HG02759 (cell line): Measurements from ENCODE around the gene PASD1.
"Not testable (repeated sequence)": the region's sequence is repeated elsewhere in the genome, so short reads cannot be mapped to it uniquely, and the experiment has no call there.

Source experiments
- ATAC-seq: cut with Tn5 transposase; IDR thresholded peaks from one replicate; pipeline ENCODE4 v1.9.1; 2021; ENCODE audit warnings: mild to moderate bottlenecking, moderate library complexity; ENCODE audit not compliant: unreplicated experiment

Gene PASD1

GRCh38 chrX:151621422-151621821, 57.9 kb downstream of the PASD1 start:
- ATAC-seq, result no peak

DNA sequence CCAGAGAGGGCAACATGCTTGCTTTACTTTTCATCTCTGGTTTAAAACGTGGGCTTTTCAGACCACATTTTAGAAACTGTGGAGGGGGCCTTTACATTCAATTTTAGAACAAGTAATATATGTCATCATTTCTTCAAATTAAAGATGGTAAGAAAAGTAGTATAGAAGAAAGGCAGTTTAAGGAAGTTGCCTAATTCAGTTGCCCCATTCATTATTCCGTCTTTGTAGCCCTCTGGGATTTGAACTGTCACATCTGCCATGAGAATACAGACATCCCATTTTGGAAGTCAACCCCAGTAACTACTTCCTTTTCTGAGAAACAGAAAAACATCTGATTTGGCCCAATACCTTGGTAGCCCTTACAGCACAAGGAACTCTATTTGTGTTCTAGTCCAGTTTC, 61.2 kb downstream of the PASD1 start:
- ATAC-seq, result no peak

- ATAC-seq, result no peak
Observed at GRCh38 chrX:151631822-151632221, 68.3 kb downstream of the PASD1 start.

GRCh38 chrX:151633157-151633556, 69.7 kb downstream of the PASD1 start:
- no peak for ATAC-seq

- no peak for ATAC-seq
Observed at GRCh38 chrX:151634937-151635336, 71.5 kb downstream of the PASD1 start.

GRCh38 chrX:151641564-151641963, 78.1 kb downstream of the PASD1 start:
- no peak for ATAC-seq

DNA sequence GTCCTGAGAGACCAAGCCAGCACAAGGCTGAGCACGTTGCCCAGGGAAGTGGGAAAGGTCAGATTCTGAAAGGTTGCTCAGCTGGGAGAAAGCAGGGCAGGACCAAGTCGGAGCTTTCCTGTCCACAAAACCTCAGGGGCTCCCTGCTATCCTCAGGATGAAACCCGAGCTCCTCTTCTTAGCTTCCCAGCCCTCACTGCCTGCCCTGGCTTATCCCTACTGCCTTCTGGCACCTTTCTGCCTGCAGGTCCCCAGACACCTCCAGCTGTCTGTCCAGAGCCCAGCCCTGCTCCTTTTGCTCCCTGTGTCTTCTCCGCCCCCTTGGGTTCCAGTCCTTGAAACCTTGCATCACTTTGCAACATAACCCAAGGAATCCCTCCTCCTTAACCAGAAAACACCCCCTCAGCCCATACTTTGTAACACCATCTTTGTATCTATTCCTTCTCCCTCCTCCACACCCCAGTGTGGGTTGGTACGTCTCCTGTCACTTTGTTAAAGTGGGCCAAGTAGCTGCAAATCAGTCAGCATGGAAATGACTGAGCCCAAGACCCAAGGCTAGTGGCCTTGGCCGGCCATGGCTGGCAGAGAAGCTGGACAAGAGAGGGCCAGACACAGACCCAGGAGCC, 111.8 kb downstream of the PASD1 start:
- no peak for ATAC-seq

DNA sequence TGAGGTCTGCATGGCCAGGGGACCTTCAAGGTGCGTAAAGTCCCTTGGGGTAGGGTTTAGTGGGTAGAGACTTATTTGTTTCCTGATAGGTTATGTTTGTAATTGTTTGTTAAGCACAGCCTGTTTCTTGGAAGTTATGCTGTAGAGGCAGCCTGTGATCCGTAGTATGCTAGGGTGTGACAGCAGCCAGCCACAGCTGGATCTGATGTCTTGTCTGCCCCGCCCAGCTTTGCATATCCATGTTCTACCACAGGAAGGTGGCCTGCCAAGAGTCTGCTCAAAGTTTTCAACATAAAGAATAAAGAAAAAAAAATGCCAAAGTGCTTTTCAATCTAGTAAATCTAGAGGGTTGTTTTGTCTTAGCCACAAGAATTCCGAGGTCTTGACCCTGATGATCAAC, 112.7 kb downstream of the PASD1 start:
- ATAC-seq, result no peak

DNA sequence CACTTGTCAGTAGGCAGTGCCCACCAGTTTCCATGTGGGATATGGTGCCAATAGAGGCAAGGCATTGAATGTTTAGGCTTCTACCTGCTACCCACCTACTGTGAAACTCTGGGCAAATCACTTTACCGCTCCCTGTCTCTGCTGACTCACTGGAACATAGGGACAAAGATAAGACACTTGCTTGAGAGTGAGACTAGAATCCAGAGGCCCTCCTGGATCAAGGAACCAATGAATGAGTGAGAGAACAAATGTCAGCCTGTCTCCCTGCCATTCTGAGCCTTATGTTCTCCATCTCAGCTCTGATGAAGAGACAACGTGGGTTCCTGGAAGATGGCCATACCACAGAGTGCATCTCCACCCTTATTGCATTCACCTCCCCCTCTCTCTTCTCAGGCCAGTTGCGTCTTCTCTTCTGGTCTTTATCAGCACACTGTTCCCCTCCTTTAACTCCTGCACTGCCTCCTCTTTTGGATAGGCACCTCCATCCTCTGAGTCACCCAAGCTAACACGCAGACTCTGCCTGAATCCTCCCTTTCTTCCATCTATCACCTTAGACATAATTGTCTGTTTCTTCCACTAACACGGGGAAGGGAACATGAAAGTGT, 116.4 kb downstream of the PASD1 start:
- no peak for ATAC-seq

GRCh38 chrX:151680805-151681204, 117.3 kb downstream of the PASD1 start:
- peak; percentile 84 for ATAC-seq

- ATAC-seq, result no peak
Observed at GRCh38 chrX:151687635-151688034, 124.2 kb downstream of the PASD1 start.

GRCh38 chrX:151688695-151689094, 125.2 kb downstream of the PASD1 start:
- ATAC-seq, result no peak

GRCh38 chrX:151692825-151693224, 129.3 kb downstream of the PASD1 start:
- no peak for ATAC-seq

- ATAC-seq, result no peak
Observed at GRCh38 chrX:151694121-151694520, 130.6 kb downstream of the PASD1 start.

DNA sequence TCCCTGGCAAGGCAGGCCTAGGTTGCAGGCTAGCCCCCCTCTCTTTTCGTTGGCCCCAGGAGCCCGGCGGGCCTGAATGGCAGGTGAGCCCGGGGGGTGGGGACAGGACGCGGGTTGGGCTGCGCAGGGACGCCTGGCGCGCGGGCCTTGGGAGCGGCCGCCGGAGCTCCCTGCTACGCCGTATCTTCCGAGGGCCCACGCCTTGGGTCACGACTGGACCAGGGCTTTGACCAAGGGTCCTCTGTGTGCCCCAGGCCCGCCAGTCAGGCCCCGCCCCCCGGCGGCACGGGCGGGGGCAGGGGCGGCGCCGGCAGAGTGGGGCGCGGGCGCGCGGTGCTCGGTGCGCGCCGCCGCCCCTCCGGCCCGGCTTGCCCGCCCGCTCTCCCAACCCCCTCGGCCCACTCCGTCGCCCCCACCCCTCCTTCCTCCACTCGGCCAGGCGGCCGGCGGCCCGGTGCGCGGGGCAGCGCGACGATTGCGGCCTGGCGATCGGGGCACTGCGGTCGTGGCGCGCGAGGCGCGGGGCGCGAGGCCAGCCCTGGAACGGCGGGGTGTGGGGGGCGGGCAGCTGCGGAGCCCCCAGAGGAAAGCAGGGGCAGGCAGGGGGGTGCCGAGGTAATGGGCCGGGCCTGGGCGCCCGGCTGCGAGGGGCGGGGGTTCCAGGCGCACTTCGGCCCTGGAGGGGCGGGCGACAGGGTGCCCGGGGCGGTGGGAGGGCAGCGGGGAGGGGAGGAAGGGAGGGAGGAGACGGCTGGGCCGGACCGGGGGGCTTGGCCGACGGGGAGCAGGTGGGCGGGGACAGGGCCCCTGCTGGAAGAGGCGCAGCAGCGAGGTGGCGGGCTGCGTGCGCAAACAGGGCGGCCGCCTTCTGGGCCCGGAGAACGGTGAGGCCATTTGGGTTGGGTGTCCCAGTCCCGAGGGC, 131.4 kb downstream of the PASD1 start, which contains the start of gene PRRG3:
PRRG3 (plus strand) TSS at position 798 of the 922 bp plus-strand sequence. CDS start 3,357 bp downstream, outside the sequence.
- no peak for ATAC-seq

GRCh38 chrX:151695583-151696340, 132.3 kb downstream of the PASD1 start:
- no peak for ATAC-seq

GRCh38 chrX:151697082-151697481, 133.6 kb downstream of the PASD1 start:
- ATAC-seq, result not testable (repeated sequence)

DNA sequence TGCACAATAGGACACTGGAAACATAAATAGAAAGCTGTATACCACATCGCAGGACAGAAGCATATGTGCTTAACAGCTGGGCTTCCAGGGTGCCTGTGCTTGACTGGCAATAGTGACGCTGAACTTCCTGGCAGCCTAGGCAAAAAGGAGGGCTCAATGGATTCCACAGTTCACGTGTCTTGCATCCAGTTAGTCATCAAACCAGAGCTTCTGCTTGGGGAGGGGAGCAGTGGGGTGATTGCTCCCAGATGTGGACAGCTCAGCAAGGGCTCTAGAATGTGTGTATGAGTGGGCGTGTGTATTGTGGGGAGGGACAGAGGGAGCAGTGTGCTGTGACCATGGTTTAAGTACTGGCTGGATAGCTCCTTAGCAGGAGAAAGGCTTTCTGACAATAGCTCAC, 134.0 kb downstream of the PASD1 start:
- ATAC-seq, result no peak

DNA sequence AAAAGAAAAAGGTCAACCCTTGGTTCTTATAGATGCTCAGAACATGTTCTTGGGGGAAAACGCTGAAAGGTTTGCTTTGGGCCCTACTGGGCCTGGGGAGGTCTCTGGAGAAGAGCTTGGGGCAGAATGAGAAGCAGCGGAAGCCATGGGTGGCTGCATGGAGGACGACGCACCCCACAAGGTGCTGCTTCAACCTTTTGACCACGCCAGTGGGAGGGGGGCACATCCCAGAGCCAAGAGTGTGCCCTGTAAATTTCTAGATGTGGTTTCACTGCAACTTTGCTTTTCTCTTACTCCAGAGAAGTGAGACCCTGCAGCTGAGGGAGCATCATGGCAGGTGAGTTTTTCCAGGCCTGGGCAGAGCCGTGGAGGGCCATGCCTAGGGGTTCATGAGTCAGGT, 135.0 kb downstream of the PASD1 start:
- ATAC-seq, result no peak

GRCh38 chrX:151699746-151700145, 136.3 kb downstream of the PASD1 start:
- no peak for ATAC-seq

DNA sequence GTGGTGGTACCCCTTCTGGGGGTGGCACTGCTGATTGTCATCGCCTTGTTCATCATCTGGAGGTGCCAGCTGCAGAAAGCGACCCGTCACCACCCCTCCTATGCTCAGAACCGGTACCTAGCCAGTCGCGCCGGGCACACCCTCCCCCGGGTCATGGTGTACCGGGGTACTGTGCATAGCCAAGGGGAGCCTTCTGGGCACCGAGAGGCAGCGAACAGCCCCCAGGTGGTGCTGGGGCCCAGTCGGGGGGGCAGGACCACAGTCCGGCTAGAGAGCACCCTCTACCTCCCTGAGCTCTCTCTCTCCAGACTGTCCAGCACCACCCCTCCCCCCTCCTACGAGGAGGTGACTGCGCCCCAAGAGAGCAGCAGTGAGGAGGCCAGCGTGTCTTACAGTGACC, 137.1 kb downstream of the PASD1 start:
- ATAC-seq, result no peak
